ENCODE data around the gene COMMD4. TPM values are rescaled to one million over a fixed set of nuclear protein-coding genes. Genes with fewer than 3 reads are reported as not detected.

Gene COMMD4
- total and polyA plus RNA-seq, 2 of the 4 experiments (the other 2 are of a cell fraction), result 91.2 to 133 TPM

DNA sequence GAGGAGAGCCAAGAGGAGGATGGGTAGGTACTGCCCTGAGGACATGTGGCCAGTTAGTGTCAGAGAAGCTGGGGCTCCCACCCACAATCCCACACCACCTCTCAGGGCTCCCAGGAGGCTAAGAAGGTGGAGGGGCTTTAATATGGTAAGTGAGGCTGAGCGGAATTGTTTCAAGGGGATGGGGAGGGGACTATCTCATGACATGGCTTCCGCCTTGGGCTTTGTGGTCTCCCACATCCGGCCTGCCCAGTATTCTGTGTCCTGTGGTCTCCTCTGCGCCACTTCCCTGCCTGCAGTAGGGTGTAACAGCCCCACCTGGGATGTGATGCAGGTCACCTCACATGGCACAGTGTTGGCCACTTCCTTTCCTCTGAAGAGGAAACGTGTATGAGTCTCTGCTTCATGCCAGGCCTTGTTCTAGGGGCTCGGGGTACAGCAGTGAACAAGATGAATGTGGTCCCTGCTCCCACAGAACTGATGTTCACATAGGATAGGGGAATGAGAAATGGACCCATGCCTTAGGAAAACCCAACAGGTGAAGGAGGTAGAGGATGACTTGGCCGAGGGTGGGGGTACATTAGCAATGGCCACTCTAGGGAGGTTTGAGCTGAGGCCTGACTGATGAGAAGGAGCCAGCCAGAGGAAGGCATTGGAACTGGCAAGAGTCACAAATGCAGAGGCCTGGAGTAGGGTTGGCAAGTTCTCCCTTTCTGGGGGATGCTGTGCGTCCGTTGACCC lies 14.2 kb downstream of the COMMD4 start:
- CTCF ChIA-PET, result no interaction called here

More for the DNA sequence above, 14.2 kb downstream of the COMMD4 start:
- no peaks in the 10 kb centered on the region; the same call in 1 of the 2 replicates for H4K20me1 ChIP-seq (ENCODE audit: insufficient read depth, low read length)
- no peaks in the 10 kb centered on the region for H3K79me1 ChIP-seq (ENCODE audit: low read depth in 1 of 2, low read length in 2 of 2)
- 70% methylated on average over 1 of the region's 9 CpGs; no CpG with 5 or more reads in 1 of the 2 experiments for WGBS, 2 experiments (ENCODE audit: extremely low coverage in 2 of 2, insufficient read length in 1 of 2)
- H3K4me1 ChIP-seq (ENCODE audit: control insufficient read depth, insufficient read depth, low read length), result peaks cover 3% of the 10 kb centered on the region; the same call in 1 of the 2 replicates
- H3K4ac ChIP-seq (ENCODE audit: low read depth, low read length), result no peak overlapping the region
- no peak overlapping the region for H3K23ac ChIP-seq (ENCODE audit: low read depth, low read length)
- DNase-seq (no peak), ATAC-seq (ENCODE audit: low read depth) (no peak)
- intact Hi-C loops (cut with micrococcal nuclease) (no loop called here), in situ Hi-C loops (cut with MboI; ENCODE audit: low sequenced_read_pairs) (no loop called here), dilution Hi-C loops (cut with HindIII; ENCODE audit: low sequenced_read_pairs, unreplicated experiment) (no loop called here)
- no peak overlapping the region for H4K8ac ChIP-seq (ENCODE audit: low read depth in 2 of 2, low read length in 2 of 2)
- TF ChIP-seq, protein P1, sequence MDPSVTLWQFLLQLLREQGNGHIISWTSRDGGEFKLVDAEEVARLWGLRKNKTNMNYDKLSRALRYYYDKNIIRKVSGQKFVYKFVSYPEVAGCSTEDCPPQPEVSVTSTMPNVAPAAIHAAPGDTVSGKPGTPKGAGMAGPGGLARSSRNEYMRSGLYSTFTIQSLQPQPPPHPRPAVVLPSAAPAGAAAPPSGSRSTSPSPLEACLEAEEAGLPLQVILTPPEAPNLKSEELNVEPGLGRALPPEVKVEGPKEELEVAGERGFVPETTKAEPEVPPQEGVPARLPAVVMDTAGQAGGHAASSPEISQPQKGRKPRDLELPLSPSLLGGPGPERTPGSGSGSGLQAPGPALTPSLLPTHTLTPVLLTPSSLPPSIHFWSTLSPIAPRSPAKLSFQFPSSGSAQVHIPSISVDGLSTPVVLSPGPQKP (IDR thresholded peaks at IDR 0.05; ENCODE audit: borderline replicate concordance, low read depth, low read length), result no peak
- TF ChIP-seq, protein P2, sequence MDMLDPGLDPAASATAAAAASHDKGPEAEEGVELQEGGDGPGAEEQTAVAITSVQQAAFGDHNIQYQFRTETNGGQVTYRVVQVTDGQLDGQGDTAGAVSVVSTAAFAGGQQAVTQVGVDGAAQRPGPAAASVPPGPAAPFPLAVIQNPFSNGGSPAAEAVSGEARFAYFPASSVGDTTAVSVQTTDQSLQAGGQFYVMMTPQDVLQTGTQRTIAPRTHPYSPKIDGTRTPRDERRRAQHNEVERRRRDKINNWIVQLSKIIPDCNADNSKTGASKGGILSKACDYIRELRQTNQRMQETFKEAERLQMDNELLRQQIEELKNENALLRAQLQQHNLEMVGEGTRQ (IDR thresholded peaks at IDR 0.05; ENCODE audit: low read depth, low read length), result no peak
- no peak for TF ChIP-seq POLR2A (IDR thresholded peaks at IDR 0.05; ENCODE audit: low read depth, low read length)
- TF ChIP-seq FOS (IDR thresholded peaks at IDR 0.05; ENCODE audit: low read depth, low read length), result no peak
- no peak for TF ChIP-seq RCOR1 (IDR thresholded peaks at IDR 0.05; ENCODE audit: insufficient replicate concordance, low read length)
- no peak for TF ChIP-seq CHD1 (IDR thresholded peaks at IDR 0.05; ENCODE audit: low read depth, low read length)
- no peak for TF ChIP-seq BHLHE40 (IDR thresholded peaks at IDR 0.05; ENCODE audit: low read depth, low read length)
- no peak for TF ChIP-seq MXI1 (IDR thresholded peaks at IDR 0.05; ENCODE audit: borderline replicate concordance, low read depth, low read length)
- TF ChIP-seq CEBPB (IDR thresholded peaks at IDR 0.05; ENCODE audit: low read depth, low read length), result no peak
- TF ChIP-seq MAFK (IDR thresholded peaks at IDR 0.05; ENCODE audit: low read depth, low read length), result no peak
- no peak overlapping the region for H2AK9ac ChIP-seq (replicated peaks; ENCODE audit: low read depth, low read length, poor library complexity)
- no peaks in the 10 kb centered on the region for H3K9me3 ChIP-seq (ENCODE audit: control insufficient read depth, insufficient read depth, low read length)
- no TSS peak for BruUV-seq (replicated peaks)
- no peak overlapping the region for H3K4me3 ChIP-seq (ENCODE audit: insufficient read depth, low read depth, low read length)
- H4K91ac ChIP-seq (ENCODE audit: insufficient read depth, low read depth, low read length), result no peak overlapping the region
- H3K27me3 ChIP-seq (ENCODE audit: control insufficient read depth, insufficient read depth, low read length), result peaks cover 2% of the 10 kb centered on the region; the same call in 1 of the 2 replicates
- no peak overlapping the region for H3K9ac ChIP-seq (ENCODE audit: low read depth, low read length)
- POLR2A ChIA-PET (ENCODE audit: unreplicated experiment), result no interaction called here
- peaks cover 20% of the 10 kb centered on the region for H3K9me1 ChIP-seq (ENCODE audit: insufficient read depth, low read length)
- no peak overlapping the region for H2BK20ac ChIP-seq (ENCODE audit: low read depth, low read length)
- H2BK15ac ChIP-seq (ENCODE audit: low read depth, low read length), result no peak overlapping the region
- H4K5ac ChIP-seq (ENCODE audit: low read depth, low read length), result no peak overlapping the region
- H2BK5ac ChIP-seq (ENCODE audit: low read depth, low read length, poor library complexity, severe bottlenecking), result no peak overlapping the region
- H2AFZ ChIP-seq (replicated peaks; ENCODE audit: low read length, poor library complexity), result no peak overlapping the region
- peaks cover 5% of the 10 kb centered on the region; the same call in 1 of the 2 replicates for H3K36me3 ChIP-seq (ENCODE audit: control insufficient read depth, insufficient read depth, low read length)
- H3K4me2 ChIP-seq (ENCODE audit: low read depth, low read length), result no peak overlapping the region
- H3K18ac ChIP-seq (ENCODE audit: low read depth, low read length), result no peak overlapping the region
- H3K56ac ChIP-seq (ENCODE audit: extremely low read depth, insufficient read depth, low read length), result no peak overlapping the region
- H3K14ac ChIP-seq (replicated peaks; ENCODE audit: low read depth, low read length), result no peak overlapping the region
- no peak overlapping the region for H2AK5ac ChIP-seq (ENCODE audit: low read depth, low read length)
- H3K27ac ChIP-seq (ENCODE audit: insufficient read depth, low read length), result no peak overlapping the region
- no peak overlapping the region for H2BK120ac ChIP-seq (ENCODE audit: low read depth, low read length)

Data from IMR-90 (cell line).